Measurements from ENCODE around the gene EDARADD.

- TF ChIP-seq YY1 (IDR thresholded peaks at IDR 0.05; ENCODE audit: insufficient read depth, insufficient read length), result no peak
- TF ChIP-seq SUZ12 (IDR thresholded peaks at IDR 0.05; ENCODE audit: extremely low read depth, insufficient read depth, insufficient read length), result no peak
Measured at GRCh38 chr1:236451796-236452373, 57.8 kb downstream of the EDARADD start.

All from NT2/D1 (cell line).